ENCODE measurements around the gene APOC1. TPM values are rescaled to one million over a fixed set of nuclear protein-coding genes. Genes with fewer than 3 reads are reported as not detected.

The APOC1 gene
- total and polyA plus RNA-seq, 9 donors = 14.4 to 625 (median 47.4) TPM

DNA sequence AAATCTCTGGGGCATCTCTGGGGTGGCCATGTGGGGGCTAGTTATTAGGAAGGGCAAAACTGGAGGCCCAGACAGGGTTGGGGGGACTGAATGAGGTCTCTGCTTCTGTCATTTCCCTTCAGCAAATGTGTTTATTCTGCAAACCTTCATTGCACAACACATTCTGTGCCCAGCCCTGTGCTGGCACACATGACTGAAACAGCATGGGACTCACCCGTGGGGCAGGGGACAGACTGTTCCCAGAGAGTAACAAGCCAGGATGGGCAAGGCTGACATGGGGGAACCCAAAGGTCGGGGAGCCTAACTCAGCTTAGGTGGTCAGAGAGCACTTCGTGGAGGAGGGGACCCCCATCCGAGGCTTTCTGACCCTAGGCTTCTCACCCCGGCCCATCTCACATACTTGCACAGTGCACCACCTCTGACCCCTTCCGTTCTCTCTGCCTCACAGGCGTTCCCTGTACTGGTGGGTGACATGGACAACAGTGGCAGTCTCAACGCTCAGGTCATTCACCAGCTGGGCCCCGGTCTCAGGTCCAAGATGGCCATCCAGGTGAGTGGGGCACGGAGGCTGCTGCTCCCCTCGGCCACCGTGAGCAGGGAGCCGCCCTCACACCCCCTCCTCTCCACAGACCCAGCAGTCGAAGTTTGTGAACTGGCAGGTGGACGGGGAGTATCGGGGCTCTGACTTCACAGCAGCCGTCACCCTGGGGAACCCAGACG lies 20.9 kb upstream of the APOC1 start:
- Histone ChIP-seq H3K27me3 (no peaks in the 10 kb centered on the region), H3K9me3 (no peaks in the 10 kb centered on the region), H3K4me1 (ENCODE audit: insufficient read depth) (peaks cover 12% of the 10 kb centered on the region), H3K4me3 (no peak overlapping the region), H3K27ac (no peak overlapping the region), H3K36me3 (no peaks in the 10 kb centered on the region)
- TF ChIP-seq CTCF (IDR thresholded peaks at IDR 0.05) (no peak), POLR2A (IDR thresholded peaks at IDR 0.05) (no peak), EP300 (IDR thresholded peaks at IDR 0.05) (no peak)
- intact Hi-C loops (cut with DNase I) = no loop called here
- DNase-seq = no peak
- 76 to 84% (median 82%) methylated on average over 17 to 18 of the region's 18 CpGs for WGBS, 3 donors

GRCh38 chr19:44894052-44894400 lies 20.4 kb upstream of the APOC1 start:
- no peak overlapping the region for H3K4me3 ChIP-seq
- no peaks in the 10 kb centered on the region for H3K9me3 ChIP-seq
- H3K27me3 ChIP-seq = no peaks in the 10 kb centered on the region
- TF ChIP-seq EP300 (IDR thresholded peaks at IDR 0.05) = no peak
- H3K27ac ChIP-seq = no peak overlapping the region
- intact Hi-C loops (cut with DNase I) = no loop called here
- DNase-seq = no peak
- 87 to 94% (median 88%) methylated on average over 6 of the region's 6 CpGs for WGBS, 3 donors
- no peaks in the 10 kb centered on the region for H3K36me3 ChIP-seq
- H3K4me1 ChIP-seq (ENCODE audit: insufficient read depth) = peaks cover 12% of the 10 kb centered on the region

DNA sequence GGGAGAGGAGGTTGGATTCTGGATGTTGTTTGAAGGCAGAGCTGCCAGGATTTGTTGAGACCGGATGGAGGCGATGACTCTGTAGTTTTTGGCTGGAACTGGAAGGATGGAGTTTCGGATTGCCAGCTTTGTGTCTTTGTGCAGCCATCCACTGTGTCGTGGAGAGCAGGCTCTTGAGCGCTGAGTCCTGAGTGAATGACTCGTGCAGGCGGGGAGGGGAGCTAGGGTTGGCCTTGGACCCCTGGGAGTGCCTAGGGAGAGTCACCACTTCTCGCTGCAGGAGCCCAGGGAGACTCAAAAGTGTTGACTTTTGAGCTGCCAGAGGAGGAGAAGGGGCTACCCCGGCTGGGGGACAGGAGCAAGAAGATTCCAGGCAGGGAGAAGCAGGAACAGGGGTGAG lies 19.5 kb upstream of the APOC1 start:
- no peaks in the 10 kb centered on the region for H3K9me3 ChIP-seq
- peaks cover 8% of the 10 kb centered on the region for H3K4me1 ChIP-seq (ENCODE audit: insufficient read depth)
- no peak for DNase-seq
- no peaks in the 10 kb centered on the region for H3K36me3 ChIP-seq
- H3K4me3 ChIP-seq = no peak overlapping the region
- intact Hi-C loops (cut with DNase I) = no loop called here
- no peak for TF ChIP-seq CTCF (IDR thresholded peaks at IDR 0.05)
- TF ChIP-seq EP300 (IDR thresholded peaks at IDR 0.05) = no peak
- TF ChIP-seq POLR2A (IDR thresholded peaks at IDR 0.05) = no peak
- 66 to 73% (median 69%) methylated on average over 9 of the region's 9 CpGs for WGBS, 3 donors
- no peaks in the 10 kb centered on the region for H3K27me3 ChIP-seq
- H3K27ac ChIP-seq = no peak overlapping the region

GRCh38 chr19:44897835-44898234 lies 16.6 kb upstream of the APOC1 start:
- 82 to 84% (median 84%) methylated on average over 6 to 8 of the region's 8 CpGs for WGBS, 3 donors
- TF ChIP-seq CTCF (IDR thresholded peaks at IDR 0.05) (no peak), POLR2A (IDR thresholded peaks at IDR 0.05) (no peak), EP300 (IDR thresholded peaks at IDR 0.05) (no peak)
- no peaks in the 10 kb centered on the region for H3K4me1 ChIP-seq (ENCODE audit: insufficient read depth)
- no peaks in the 10 kb centered on the region for H3K9me3 ChIP-seq
- H3K36me3 ChIP-seq = no peaks in the 10 kb centered on the region
- no peak for DNase-seq
- H3K27ac ChIP-seq = no peak overlapping the region
- intact Hi-C loops (cut with DNase I) = no loop called here
- H3K27me3 ChIP-seq = no peaks in the 10 kb centered on the region
- no peak overlapping the region for H3K4me3 ChIP-seq

Data from ovary (tissue), 9 donors.